Nucleus accumbens (tissue), 56 donors: Measurements from ENCODE around the gene CRHR2.
A peak's percentile ranks its signal among the peaks of the same experiment; 100 is the strongest.

Experiments used
- DNase-seq, 56 donors: peaks; one replicate each; lab custom pipeline; 2025; lab: John Stamatoyannopoulos, UW

CRHR2 gene

GRCh38 chr7:30707391-30708357 lies 25.4 kb upstream of the CRHR2 start:
- DNase-seq: no peak

GRCh38 chr7:30706908-30707307 lies 24.7 kb upstream of the CRHR2 start:
- no peak for DNase-seq

GRCh38 chr7:30706316-30706715 lies 24.1 kb upstream of the CRHR2 start:
- no peak for DNase-seq

GRCh38 chr7:30705596-30705995 lies 23.3 kb upstream of the CRHR2 start:
- peak in 1 of 56 donors; percentile 11 for DNase-seq

GRCh38 chr7:30705008-30705407 lies 22.8 kb upstream of the CRHR2 start:
- DNase-seq: no peak

- no peak for DNase-seq
Observed at GRCh38 chr7:30703756-30704155, 21.5 kb upstream of the CRHR2 start.

GRCh38 chr7:30702200-30702599 lies 19.9 kb upstream of the CRHR2 start:
- no peak for DNase-seq

GRCh38 chr7:30700941-30701340 lies 18.7 kb upstream of the CRHR2 start:
- no peak for DNase-seq

GRCh38 chr7:30699706-30700495 lies 17.6 kb upstream of the CRHR2 start:
- DNase-seq: no peak

GRCh38 chr7:30698481-30698880 lies 16.2 kb upstream of the CRHR2 start:
- no peak for DNase-seq

- DNase-seq: no peak
Observed at GRCh38 chr7:30697719-30698460, 15.6 kb upstream of the CRHR2 start.

- no peak for DNase-seq
Observed at GRCh38 chr7:30694774-30695721, 12.8 kb upstream of the CRHR2 start.

GRCh38 chr7:30694218-30694745 lies 12.0 kb upstream of the CRHR2 start:
- no peak for DNase-seq

GRCh38 chr7:30692882-30693281 lies 10.6 kb upstream of the CRHR2 start:
- DNase-seq: no peak

GRCh38 chr7:30692438-30692837 lies 10.2 kb upstream of the CRHR2 start:
- no peak for DNase-seq

GRCh38 chr7:30690011-30690410 lies 7.8 kb upstream of the CRHR2 start:
- DNase-seq: no peak

GRCh38 chr7:30688718-30689221 lies 6.5 kb upstream of the CRHR2 start:
- no peak for DNase-seq

GRCh38 chr7:30687604-30688003 lies 5.3 kb upstream of the CRHR2 start:
- no peak for DNase-seq

GRCh38 chr7:30684351-30684750 lies 2.1 kb upstream of the CRHR2 start:
- DNase-seq: no peak
